Fibroblast of mammary gland (primary cell): ENCODE measurements around the gene RHOT2.

ENCODE experiments used
- DNase-seq: peaks from one replicate; pipeline ENCODE4 v3.0.0-alpha.2; 2010; ENCODE audit warnings: low read depth
- H3K4me3 ChIP-seq: 2 replicates; pipeline ENCODE4 v1.5.1; 2011; ENCODE audit warnings: low read depth, mild to moderate bottlenecking, low read length, moderate library complexity; ENCODE audit not compliant: control insufficient read depth
- TF ChIP-seq, protein P1 (sequence below): conservative IDR thresholded peaks from 2 replicates; pipeline ENCODE4 v1.5.1; 2011; ENCODE audit warnings: low read depth, low read length, inconsistent platforms; ENCODE audit not compliant: control insufficient read depth, insufficient read depth

Gene RHOT2

DNA sequence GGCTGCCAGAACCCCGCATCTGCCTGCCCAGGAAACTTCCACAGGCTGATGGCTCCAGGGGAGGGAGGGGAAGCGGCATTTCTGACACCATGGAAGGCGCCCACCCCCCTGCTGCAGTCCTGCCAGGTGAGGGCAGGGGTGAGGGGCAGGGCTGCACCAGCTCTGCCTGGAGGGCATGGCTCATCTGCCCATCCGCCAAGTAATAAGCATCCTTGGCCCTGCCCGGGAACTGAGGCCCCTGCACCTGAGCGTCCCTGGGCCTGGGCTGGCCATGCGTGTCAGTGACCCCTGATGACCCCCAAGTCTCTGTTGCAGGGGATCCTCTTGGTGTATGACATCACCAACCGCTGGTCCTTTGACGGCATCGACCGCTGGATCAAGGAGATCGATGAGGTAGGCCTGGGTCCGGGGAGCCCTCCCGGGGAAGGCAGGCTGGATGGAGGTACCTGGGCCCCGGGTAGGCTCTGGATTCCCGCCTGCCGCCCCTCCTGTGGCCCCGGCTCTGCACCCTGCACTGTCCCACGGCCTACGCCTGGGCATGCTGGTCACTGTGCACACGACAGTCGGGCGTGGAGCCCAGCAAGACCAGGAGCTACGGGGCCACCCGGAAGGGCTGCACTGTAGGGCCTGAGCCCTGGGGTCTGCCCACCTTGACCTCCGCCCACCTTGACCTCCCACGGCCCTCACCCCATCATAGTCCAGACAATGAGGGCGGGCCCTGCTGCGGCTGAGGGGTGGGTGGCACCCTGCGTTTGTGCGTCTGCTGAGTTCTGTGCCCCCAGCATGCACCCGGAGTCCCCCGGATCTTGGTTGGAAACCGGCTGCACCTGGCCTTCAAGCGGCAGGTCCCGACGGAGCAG lies 42.6 kb upstream of the RHOT2 start:
- TF ChIP-seq, protein P1, sequence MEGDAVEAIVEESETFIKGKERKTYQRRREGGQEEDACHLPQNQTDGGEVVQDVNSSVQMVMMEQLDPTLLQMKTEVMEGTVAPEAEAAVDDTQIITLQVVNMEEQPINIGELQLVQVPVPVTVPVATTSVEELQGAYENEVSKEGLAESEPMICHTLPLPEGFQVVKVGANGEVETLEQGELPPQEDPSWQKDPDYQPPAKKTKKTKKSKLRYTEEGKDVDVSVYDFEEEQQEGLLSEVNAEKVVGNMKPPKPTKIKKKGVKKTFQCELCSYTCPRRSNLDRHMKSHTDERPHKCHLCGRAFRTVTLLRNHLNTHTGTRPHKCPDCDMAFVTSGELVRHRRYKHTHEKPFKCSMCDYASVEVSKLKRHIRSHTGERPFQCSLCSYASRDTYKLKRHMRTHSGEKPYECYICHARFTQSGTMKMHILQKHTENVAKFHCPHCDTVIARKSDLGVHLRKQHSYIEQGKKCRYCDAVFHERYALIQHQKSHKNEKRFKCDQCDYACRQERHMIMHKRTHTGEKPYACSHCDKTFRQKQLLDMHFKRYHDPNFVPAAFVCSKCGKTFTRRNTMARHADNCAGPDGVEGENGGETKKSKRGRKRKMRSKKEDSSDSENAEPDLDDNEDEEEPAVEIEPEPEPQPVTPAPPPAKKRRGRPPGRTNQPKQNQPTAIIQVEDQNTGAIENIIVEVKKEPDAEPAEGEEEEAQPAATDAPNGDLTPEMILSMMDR: no peak
- H3K4me3 ChIP-seq: no peak overlapping the region
- no peak for DNase-seq

DNA sequence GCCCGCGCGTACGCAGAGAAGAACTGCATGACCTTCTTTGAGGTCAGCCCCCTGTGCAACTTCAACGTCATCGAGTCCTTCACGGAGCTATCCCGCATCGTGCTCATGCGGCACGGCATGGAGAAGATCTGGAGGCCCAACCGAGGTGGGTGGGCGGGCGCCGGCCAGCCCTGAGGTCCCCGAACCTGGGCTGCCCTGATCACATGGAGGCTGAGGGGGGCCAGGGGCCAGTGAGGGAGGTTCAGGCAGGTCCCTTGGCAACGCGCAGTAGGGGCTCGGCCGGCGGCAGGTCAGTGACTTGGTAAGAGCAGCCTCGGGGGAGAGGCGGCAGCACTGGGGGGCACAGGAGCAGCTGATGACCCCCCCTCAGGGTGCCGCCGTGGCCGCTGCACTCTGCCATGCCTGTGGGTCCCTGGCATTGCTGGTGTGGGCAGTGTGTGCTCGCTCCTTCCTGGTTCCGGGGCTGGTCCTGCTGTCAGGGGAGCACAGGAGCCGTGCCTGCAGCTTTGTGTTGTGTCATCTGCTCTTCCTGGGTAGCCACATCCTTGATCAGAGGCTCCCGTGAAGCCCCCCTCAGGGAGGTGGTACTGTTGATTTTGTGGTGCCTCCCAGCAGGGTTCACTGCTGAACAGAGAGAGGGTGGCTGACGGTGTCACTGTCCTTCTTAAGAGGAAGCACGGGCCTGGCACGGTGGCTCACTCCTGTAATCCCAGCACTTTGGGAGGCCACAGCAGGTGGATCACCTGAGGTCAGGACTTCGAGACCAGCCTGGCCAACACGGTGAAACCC lies 41.8 kb upstream of the RHOT2 start:
- TF ChIP-seq, protein P1: no peak
- H3K4me3 ChIP-seq: no peak overlapping the region
- DNase-seq: no peak

DNA sequence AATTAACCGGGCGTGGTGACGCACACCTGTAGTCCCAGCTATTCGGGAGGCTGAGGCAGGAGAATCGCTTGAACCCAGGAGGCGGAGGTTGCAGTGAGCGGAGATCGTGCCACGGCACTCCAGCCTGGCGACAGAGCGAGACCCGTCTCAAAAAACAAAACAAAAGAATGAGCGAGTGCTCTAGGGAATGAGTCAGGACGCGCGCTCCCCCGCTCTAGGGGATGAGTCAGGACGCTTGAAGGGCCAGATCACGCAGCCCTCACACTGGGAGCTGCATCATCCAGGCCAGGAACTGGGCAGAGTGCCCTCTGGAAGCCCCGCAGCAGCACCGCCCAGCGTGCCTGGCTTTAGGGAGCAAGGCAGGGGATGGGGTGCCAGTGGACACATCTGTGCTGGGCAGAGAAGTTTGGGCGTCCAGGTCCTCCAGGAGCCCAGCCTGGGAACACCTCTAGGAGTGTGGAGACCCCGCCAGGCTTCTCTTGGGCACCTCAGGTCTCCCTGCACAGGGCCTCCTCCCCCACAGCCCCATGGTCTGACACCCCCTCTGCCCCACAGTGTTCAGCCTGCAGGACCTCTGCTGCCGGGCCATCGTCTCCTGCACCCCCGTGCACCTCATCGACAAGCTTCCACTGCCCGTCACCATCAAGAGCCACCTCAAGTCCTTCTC lies 41.0 kb upstream of the RHOT2 start:
- H3K4me3 ChIP-seq: no peak overlapping the region
- TF ChIP-seq, protein P1: no peak
- DNase-seq: peak; percentile 98

DNA sequence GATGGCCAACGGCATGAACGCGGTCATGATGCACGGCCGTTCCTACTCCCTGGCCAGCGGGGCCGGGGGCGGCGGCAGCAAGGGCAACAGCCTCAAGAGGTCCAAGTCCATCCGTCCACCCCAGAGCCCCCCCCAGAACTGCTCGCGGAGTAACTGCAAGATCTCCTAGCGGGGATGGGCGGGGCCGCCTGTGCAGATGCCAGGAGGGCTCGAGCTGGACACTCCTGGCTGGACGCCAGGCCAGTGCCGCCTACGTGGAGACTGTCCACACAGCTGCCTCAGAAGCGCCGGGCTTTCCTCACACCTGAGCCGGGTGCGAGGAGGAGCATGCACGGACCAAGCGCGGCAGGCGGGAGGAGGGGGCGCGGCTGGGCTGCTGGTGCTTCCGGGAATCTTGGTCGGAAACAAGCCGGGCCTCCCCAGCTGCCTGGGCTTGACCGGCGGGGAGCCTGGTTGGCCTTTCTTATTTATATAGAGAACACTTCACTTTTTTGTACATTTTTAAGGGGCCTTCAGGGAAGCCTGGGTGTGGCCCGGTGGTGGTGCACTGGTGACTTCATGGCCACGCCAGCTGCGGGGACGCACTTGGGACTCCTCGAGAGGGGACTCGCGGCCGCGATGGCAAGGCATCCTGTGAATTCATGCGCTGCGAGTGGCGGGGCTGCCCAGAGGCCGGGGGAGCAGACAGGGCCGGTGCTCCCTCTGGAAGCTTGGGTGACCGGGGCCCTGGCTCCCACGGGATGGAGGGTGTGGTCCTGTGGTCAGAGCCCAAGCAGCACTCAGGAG lies 40.3 kb upstream of the RHOT2 start:
- peak; percentile 56 for DNase-seq
- TF ChIP-seq, protein P1: no peak
- no peak overlapping the region for H3K4me3 ChIP-seq

DNA sequence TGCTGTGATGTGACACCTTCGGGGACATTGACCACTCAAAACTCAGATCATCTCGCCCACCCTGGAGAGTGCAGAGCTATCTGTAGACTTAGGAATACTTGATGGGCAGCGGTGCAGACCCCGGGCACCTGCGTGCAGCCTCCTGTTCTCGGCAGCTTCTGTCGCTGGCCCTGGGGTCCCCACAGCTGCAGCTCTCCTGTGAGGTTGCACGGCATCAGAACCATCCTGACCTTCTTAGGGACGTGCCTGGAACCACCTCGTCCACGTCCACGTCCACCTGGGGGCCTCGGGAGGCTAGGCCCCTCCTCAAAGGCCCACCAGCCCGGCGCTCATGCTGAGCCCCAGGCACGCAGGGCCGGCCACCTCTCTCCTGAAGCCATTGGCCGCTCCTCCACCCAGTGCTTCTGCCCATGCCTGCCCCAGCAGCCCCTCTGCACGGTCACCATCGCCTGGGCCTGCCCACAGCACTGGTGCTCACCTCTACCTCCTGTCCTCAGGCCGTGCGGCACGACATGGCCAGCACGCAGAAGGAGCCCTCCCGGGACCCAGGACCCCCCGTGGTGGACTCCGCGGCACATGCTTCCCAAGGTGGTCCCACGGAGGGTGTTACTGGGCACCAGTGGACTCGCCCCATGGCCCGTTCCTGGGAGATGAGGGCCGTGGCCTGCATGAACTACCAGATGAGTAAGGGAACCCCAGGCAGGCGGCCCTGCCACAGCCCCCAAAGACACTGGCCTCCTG lies 39.4 kb upstream of the RHOT2 start:
- DNase-seq: no peak
- TF ChIP-seq, protein P1: no peak
- no peak overlapping the region for H3K4me3 ChIP-seq
